ENCODE results near the gene TMEM179B. TPM values are rescaled to one million over a fixed set of nuclear protein-coding genes. Genes with fewer than 3 reads are reported as not detected.

Gene TMEM179B
- total and polyA plus RNA-seq, 2 of the 4 experiments (the other 2 are of a cell fraction), result 29.4 to 67.1 TPM

DNA sequence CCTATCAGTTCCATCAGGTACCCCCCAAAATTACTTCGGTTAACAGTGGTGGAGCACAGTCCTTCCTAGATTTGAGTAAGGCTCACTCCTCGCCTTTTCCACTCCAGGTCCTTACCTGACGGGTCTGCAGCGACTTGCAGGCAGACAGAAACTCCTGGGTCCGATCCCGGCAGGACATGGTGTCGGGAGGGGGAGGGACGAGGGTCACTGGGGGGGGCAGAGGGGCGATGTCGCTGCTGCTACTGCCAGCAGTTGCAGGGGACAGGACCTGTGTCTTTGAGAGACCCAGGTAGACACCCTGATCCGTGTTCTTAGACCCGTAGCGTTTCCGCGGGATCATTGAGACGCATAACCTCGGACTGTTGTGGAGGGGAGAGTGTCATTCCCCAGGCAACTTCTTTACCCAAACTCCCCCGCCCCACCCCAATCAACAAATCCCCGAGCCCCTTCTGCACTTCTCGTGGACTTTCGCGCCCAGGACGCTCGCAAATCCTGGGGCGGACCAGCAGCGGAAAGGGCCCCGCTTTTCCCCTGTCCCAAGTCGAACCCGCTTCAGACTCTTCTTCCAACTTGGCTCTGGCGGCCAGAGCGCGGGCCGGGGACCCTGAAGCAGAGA is 43.8 kb downstream of the TMEM179B start:
- dilution Hi-C loops (cut with HindIII; ENCODE audit: low sequenced_read_pairs, unreplicated experiment), result no loop called here
- TF ChIP-seq, protein P1, sequence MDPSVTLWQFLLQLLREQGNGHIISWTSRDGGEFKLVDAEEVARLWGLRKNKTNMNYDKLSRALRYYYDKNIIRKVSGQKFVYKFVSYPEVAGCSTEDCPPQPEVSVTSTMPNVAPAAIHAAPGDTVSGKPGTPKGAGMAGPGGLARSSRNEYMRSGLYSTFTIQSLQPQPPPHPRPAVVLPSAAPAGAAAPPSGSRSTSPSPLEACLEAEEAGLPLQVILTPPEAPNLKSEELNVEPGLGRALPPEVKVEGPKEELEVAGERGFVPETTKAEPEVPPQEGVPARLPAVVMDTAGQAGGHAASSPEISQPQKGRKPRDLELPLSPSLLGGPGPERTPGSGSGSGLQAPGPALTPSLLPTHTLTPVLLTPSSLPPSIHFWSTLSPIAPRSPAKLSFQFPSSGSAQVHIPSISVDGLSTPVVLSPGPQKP (IDR thresholded peaks at IDR 0.05; ENCODE audit: borderline replicate concordance, low read depth, low read length), result no peak
- no peak for TF ChIP-seq RCOR1 (IDR thresholded peaks at IDR 0.05; ENCODE audit: insufficient replicate concordance, low read length)
- no peak for TF ChIP-seq POLR2A (IDR thresholded peaks at IDR 0.05; ENCODE audit: low read depth, low read length)
- no peak for TF ChIP-seq NFE2L2 (IDR thresholded peaks at IDR 0.05; ENCODE audit: low read depth, low read length)
- no peak for TF ChIP-seq CHD1 (IDR thresholded peaks at IDR 0.05; ENCODE audit: low read depth, low read length)
- TF ChIP-seq RFX5 (IDR thresholded peaks at IDR 0.05; ENCODE audit: low read depth, low read length), result no peak
- TF ChIP-seq MAFK (IDR thresholded peaks at IDR 0.05; ENCODE audit: low read depth, low read length), result no peak
- no peak for TF ChIP-seq RAD21 (IDR thresholded peaks at IDR 0.05; ENCODE audit: low read length)
- no peak for TF ChIP-seq MXI1 (IDR thresholded peaks at IDR 0.05; ENCODE audit: borderline replicate concordance, low read depth, low read length)
- no peak for TF ChIP-seq CEBPB (IDR thresholded peaks at IDR 0.05; ENCODE audit: low read depth, low read length)
- no peak for TF ChIP-seq BHLHE40 (IDR thresholded peaks at IDR 0.05; ENCODE audit: low read depth, low read length)
- TF ChIP-seq, protein P2, sequence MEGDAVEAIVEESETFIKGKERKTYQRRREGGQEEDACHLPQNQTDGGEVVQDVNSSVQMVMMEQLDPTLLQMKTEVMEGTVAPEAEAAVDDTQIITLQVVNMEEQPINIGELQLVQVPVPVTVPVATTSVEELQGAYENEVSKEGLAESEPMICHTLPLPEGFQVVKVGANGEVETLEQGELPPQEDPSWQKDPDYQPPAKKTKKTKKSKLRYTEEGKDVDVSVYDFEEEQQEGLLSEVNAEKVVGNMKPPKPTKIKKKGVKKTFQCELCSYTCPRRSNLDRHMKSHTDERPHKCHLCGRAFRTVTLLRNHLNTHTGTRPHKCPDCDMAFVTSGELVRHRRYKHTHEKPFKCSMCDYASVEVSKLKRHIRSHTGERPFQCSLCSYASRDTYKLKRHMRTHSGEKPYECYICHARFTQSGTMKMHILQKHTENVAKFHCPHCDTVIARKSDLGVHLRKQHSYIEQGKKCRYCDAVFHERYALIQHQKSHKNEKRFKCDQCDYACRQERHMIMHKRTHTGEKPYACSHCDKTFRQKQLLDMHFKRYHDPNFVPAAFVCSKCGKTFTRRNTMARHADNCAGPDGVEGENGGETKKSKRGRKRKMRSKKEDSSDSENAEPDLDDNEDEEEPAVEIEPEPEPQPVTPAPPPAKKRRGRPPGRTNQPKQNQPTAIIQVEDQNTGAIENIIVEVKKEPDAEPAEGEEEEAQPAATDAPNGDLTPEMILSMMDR (conservative IDR thresholded peaks at IDR 0.05; ENCODE audit: low read depth, low read length), result no peak
- TF ChIP-seq, protein P3, sequence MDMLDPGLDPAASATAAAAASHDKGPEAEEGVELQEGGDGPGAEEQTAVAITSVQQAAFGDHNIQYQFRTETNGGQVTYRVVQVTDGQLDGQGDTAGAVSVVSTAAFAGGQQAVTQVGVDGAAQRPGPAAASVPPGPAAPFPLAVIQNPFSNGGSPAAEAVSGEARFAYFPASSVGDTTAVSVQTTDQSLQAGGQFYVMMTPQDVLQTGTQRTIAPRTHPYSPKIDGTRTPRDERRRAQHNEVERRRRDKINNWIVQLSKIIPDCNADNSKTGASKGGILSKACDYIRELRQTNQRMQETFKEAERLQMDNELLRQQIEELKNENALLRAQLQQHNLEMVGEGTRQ (IDR thresholded peaks at IDR 0.05; ENCODE audit: low read depth, low read length), result no peak
- no peak for TF ChIP-seq MAZ (IDR thresholded peaks at IDR 0.05; ENCODE audit: borderline replicate concordance, low read depth, low read length)
- TF ChIP-seq FOS (IDR thresholded peaks at IDR 0.05; ENCODE audit: low read depth, low read length), result no peak

More for the DNA sequence above, 43.8 kb downstream of the TMEM179B start:
- 0% methylated on average over 6 of the region's 33 CpGs; no CpG with 5 or more reads in 1 of the 2 experiments for WGBS, 2 experiments (ENCODE audit: extremely low coverage in 2 of 2, insufficient read length in 1 of 2)
- H4K91ac ChIP-seq (ENCODE audit: insufficient read depth, low read depth, low read length), result no peak overlapping the region; the same call in 1 of the 2 replicates
- no peak overlapping the region for H4K5ac ChIP-seq (ENCODE audit: low read depth, low read length)
- peaks cover 37% of the 10 kb centered on the region for H3K36me3 ChIP-seq (ENCODE audit: control insufficient read depth, insufficient read depth, low read length)
- POLR2A ChIA-PET (ENCODE audit: unreplicated experiment), result interaction anchor here (1.8 kb wide), 1 partner anchor 10 kb away, joined by 16 read pairs; no protein-coding TSS in a partner anchor
- peaks cover 12% of the 10 kb centered on the region for H3K4me1 ChIP-seq (ENCODE audit: control insufficient read depth, insufficient read depth, low read length)
- H3K4me3 ChIP-seq (ENCODE audit: insufficient read depth, low read depth, low read length), result peak overlapping the region; percentile 77
- BruUV-seq (replicated peaks), result no TSS peak
- DNase-seq, result no peak
- H3K79me1 ChIP-seq (ENCODE audit: low read depth in 1 of 2, low read length in 2 of 2), result peaks cover 20 to 78% of the 10 kb centered on the region in 2 experiments; a peak in 3 of 4 replicates
- H2BK15ac ChIP-seq (ENCODE audit: low read depth, low read length), result no peak overlapping the region
- CTCF ChIA-PET, result no interaction called here
- peak overlapping the region; percentile 47; the same call in 1 of the 2 replicates for H3K56ac ChIP-seq (ENCODE audit: extremely low read depth, insufficient read depth, low read length)
- peak overlapping the region in 1 of 2 experiments; percentile 57; a peak in 1 of 4 replicates for H4K8ac ChIP-seq (ENCODE audit: low read depth in 2 of 2, low read length in 2 of 2)
- peak overlapping the region; percentile 82 for H3K23ac ChIP-seq (ENCODE audit: low read depth, low read length)
- H3K4ac ChIP-seq (ENCODE audit: low read depth, low read length), result peak overlapping the region; percentile 55
- in situ Hi-C loops (cut with MboI; ENCODE audit: low sequenced_read_pairs) (no loop called here), intact Hi-C loops (cut with micrococcal nuclease) (no loop called here)
- H4K20me1 ChIP-seq (ENCODE audit: insufficient read depth, low read length), result peaks cover 38% of the 10 kb centered on the region; the same call in 1 of the 2 replicates
- H3K14ac ChIP-seq (replicated peaks; ENCODE audit: low read depth, low read length), result peak overlapping the region; percentile 68; the same call in 1 of the 2 replicates
- H3K18ac ChIP-seq (ENCODE audit: low read depth, low read length), result no peak overlapping the region
- H2AFZ ChIP-seq (replicated peaks; ENCODE audit: low read length, poor library complexity), result peak overlapping the region; percentile 99
- no peak overlapping the region for H2BK20ac ChIP-seq (ENCODE audit: low read depth, low read length)
- H2AK5ac ChIP-seq (ENCODE audit: low read depth, low read length), result peak overlapping the region; percentile 67
- H2AK9ac ChIP-seq (replicated peaks; ENCODE audit: low read depth, low read length, poor library complexity), result peak overlapping the region; percentile 92
- peak overlapping the region; percentile 98 for H3K4me2 ChIP-seq (ENCODE audit: low read depth, low read length)
- H3K9me1 ChIP-seq (ENCODE audit: insufficient read depth, low read length), result peaks cover 4% of the 10 kb centered on the region; the same call in 1 of the 2 replicates
- peak overlapping the region; percentile 87 for H3K27ac ChIP-seq (ENCODE audit: insufficient read depth, low read length)
- H2BK120ac ChIP-seq (ENCODE audit: low read depth, low read length), result no peak overlapping the region
- peak overlapping the region; percentile 64 for H2BK5ac ChIP-seq (ENCODE audit: low read depth, low read length, poor library complexity, severe bottlenecking)
- H3K27me3 ChIP-seq (ENCODE audit: control insufficient read depth, insufficient read depth, low read length), result no peaks in the 10 kb centered on the region
- peak overlapping the region; percentile 82 for H3K9ac ChIP-seq (ENCODE audit: low read depth, low read length)
- peak; percentile 1; the same call in 1 of the 2 replicates for ATAC-seq (ENCODE audit: low read depth)
- no peaks in the 10 kb centered on the region for H3K9me3 ChIP-seq (ENCODE audit: control insufficient read depth, insufficient read depth, low read length)

Data from IMR-90 (cell line).